ENCODE data around the gene ZFYVE9. TPM values are rescaled to one million over a fixed set of nuclear protein-coding genes. Genes with fewer than 3 reads are reported as not detected.

Gene ZFYVE9
- total RNA-seq, 1 experiment from 2014 or later: 19.6 TPM

- TF ChIP-seq ZNF416 (CRISPR knock-in tag; IDR thresholded peaks at IDR 0.05): no peak
- no peak for TF ChIP-seq HMGA2 (CRISPR knock-in tag; IDR thresholded peaks at IDR 0.05)
- TF ChIP-seq GABPB1 (CRISPR knock-in tag; IDR thresholded peaks at IDR 0.05): no peak
- TF ChIP-seq E2F1 (CRISPR knock-in tag; IDR thresholded peaks at IDR 0.05): no peak
- TF ChIP-seq ELF4 (CRISPR knock-in tag; IDR thresholded peaks at IDR 0.05; ENCODE audit: low read depth): no peak
Observed at GRCh38 chr1:52125736-52126359, 16.0 kb upstream of the ZFYVE9 start (continued).

GRCh38 chr1:52127181-52128180 is 14.4 kb upstream of the ZFYVE9 start:
- DNase-seq (ENCODE audit: low spot score) (no peak), ATAC-seq (peak; percentile 68)
- ChIA-PET POLR2A (no interaction called here), CTCF (interaction anchor here (0.6 to 2.5 kb wide), 8 partner anchors 9 to 1652 kb away, joined by 3 to 34 read pairs (median 3); no protein-coding TSS in a partner anchor)
- Mint-ChIP-seq H3K36me3 (no peaks in the 10 kb centered on the region), H3K4me1 (no peaks in the 10 kb centered on the region), H3K4me3 (no peak overlapping the region), H3K27ac (no peak overlapping the region), H3K27me3 (ENCODE audit: low read depth) (peaks cover 7% of the 10 kb centered on the region; the same call in 1 of the 2 replicates), H3K9me3 (no peaks in the 10 kb centered on the region)
- TF ChIP-seq FOXJ3 (CRISPR knock-in tag; IDR thresholded peaks at IDR 0.05; ENCODE audit: borderline replicate concordance) (no peak), CTCF (IDR thresholded peaks at IDR 0.05) (peak; percentile 23; the same call in 1 of the 2 replicates)

- CTCF ChIA-PET: interaction anchor here (0.6 kb wide), 1 partner anchor 27 kb away, joined by 3 read pairs; no protein-coding TSS in a partner anchor
- no peak for TF ChIP-seq NFATC4 (CRISPR knock-in tag; IDR thresholded peaks at IDR 0.05)
- TF ChIP-seq SP1 (CRISPR knock-in tag; conservative IDR thresholded peaks at IDR 0.05): no peak
- no peak for TF ChIP-seq E2F4 (CRISPR knock-in tag; IDR thresholded peaks at IDR 0.05; ENCODE audit: borderline replicate concordance, low read depth)
- no peak for TF ChIP-seq JAZF1 (CRISPR knock-in tag; IDR thresholded peaks at IDR 0.05)
- no peak for TF ChIP-seq ATF1 (CRISPR knock-in tag; IDR thresholded peaks at IDR 0.05)
- no peak for TF ChIP-seq ZNF263 (CRISPR knock-in tag; IDR thresholded peaks at IDR 0.05; ENCODE audit: low read depth)
- TF ChIP-seq ZMAT4 (CRISPR knock-in tag; IDR thresholded peaks at IDR 0.05): no peak
- TF ChIP-seq ZNF425 (CRISPR knock-in tag; conservative IDR thresholded peaks at IDR 0.05): no peak
- TF ChIP-seq IRF1 (CRISPR knock-in tag; IDR thresholded peaks at IDR 0.05): no peak
- TF ChIP-seq MXD4 (CRISPR knock-in tag; IDR thresholded peaks at IDR 0.05; ENCODE audit: borderline replicate concordance): no peak
- TF ChIP-seq EMX1 (CRISPR knock-in tag; IDR thresholded peaks at IDR 0.05): no peak
- no peak for TF ChIP-seq MAX (CRISPR knock-in tag; IDR thresholded peaks at IDR 0.05)
- Mint-ChIP-seq H3K4me3 (no peak overlapping the region), H3K27ac (no peak overlapping the region), H3K36me3 (no peaks in the 10 kb centered on the region), H3K9me3 (no peaks in the 10 kb centered on the region), H3K4me1 (peaks cover 12% of the 10 kb centered on the region), H3K27me3 (ENCODE audit: low read depth) (peaks cover 18% of the 10 kb centered on the region)
- DNase-seq (ENCODE audit: low spot score) (no peak), ATAC-seq (no peak)
- POLR2A ChIA-PET: interaction anchor here (0.6 kb wide), 1 partner anchor 209 kb away, joined by 10 read pairs; no protein-coding TSS in a partner anchor
Observed at GRCh38 chr1:52139817-52140540, 1.9 kb upstream of the ZFYVE9 start.

All from WTC11 (cell line).